ENCODE data around the gene TEP1.
A peak's percentile ranks its signal among the peaks of the same experiment; 100 is the strongest.
"Not testable (repeated sequence)": the region's sequence is repeated elsewhere in the genome, so short reads cannot be mapped to it uniquely, and the experiment has no call there.

TEP1 gene

DNA sequence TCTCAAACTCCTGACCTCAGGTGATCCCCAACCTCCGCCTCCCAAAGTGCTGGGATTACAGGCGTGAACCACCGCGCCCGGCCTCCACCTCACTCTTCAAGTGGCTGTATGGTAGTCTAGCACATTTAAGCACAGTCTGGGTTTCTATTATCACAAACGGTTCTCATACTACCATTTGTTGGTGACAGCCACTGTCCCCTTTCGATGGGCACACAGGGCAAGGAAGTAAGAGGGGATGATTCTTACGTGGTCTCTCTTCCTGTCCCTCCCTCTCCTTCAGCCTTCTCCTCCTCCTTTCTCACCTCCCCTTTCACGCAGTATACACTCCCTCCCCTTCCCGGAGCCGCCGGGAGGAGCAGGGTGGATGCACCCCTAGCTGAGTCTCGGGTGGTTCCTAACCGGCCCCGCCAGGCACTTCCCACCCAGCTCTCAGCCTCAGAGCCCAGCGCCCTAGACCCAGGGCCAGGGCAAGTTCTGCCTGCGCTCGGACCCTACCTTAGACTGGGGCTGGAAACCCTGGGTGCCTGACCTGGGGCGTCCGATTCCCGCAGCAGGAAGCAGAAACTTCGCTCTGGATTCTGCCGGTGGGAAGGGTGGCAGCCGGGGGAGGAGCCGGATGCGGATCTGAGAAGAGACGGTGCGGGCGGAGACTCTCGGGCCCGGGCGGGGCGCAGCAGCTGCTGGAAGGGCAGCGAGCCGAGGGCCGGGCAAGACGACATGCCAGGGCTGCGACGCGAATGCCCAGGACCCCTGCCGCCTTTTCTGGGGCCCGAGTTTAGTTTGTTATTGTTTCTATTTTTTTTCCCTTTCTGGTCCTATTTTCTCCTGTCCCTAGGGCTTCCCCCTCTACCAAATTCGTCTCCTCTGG, at the start of gene TEP1:
TEP1 (minus strand) TSS at position 626 of the 868 bp plus-strand sequence. CDS start 5,062 bp downstream, outside the sequence.
- peak; percentile 85 for DNase-seq

DNA sequence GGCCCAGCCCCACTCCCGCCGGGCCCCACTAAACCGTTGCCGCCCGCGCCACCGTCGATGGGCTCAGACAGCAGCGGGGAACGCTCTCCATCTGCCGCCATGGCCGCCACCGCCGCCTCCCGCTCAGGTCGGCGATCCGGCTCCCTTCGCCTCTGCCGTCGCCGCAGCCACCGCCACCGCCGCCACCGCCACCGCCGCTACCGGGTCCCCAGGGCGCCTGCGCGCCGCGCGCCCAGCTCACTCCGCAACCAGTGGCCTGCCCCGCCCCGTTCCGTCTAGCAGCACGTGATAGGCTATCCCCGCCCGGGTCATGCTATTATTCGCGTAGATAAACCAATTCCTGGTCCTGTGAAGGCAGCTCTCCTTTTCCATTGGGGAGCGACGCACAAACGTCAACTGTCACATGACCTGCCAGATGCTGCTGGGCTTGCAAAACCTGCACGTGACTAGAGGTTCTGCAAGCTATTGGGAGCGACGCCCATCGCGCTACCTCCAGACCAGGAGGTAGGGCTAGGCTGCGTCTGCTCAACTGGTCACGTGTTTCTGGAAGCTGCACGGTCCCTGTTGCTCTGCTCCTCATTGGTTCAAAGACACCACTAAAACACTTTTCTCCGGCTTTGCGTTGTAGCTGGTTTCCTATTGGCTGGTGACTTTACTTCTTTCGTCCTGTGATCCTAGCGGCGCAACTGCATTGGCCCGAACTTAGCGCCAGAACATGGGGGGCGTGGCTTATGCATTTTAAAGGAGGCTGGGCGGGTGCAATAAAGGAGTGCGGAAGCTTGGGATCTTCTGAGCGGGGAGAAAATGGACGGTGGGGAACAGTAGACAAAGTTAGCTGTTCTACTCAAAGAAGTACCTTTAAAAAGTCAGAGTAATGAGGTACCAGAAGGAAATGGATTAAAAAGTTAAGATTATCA, 48.2 kb upstream of the TEP1 start, which contains the start of gene PIP4P1:
PIP4P1 (minus strand) TSS at position 210 of the 917 bp plus-strand sequence; CDS start at position 101, 109 bp downstream.
- DNase-seq = peak; percentile 97

DNA sequence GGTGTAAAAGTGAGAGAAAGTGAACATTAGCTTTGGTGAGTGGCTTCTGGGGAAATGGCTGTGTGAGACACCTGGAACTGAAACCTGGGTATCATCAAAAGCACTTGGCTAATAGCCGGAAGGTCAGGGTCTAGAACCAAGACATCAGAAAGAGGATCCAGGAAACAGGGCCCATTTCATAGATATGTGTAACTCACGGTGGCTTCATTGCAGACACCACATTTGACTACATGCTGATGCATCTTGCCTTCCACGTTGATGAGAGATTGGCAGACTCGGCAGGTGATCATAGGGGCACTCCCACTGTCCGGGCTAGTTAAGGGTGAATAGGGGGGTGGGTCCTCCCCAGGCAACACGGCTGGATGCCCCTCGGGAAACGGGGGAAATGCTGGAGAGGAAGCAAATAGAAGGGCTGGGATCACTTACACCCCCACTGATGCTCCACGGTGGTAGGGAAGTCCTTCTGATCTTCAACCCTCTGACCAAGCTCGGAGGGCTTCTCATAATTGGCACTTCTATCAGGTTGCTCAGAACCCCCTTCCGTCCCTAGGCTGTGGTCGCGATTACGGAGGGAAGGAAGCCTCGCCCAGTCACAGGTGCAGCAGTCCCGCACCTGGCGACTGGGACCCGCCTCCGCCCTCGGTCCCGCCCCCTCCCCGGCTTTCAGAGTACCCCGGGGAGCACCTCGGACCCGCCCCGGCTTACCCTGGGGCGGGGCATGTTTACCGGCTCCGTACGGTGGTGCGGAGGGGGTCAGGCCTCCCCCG, 47.3 kb upstream of the TEP1 start:
- DNase-seq = peak; percentile 33

DNA sequence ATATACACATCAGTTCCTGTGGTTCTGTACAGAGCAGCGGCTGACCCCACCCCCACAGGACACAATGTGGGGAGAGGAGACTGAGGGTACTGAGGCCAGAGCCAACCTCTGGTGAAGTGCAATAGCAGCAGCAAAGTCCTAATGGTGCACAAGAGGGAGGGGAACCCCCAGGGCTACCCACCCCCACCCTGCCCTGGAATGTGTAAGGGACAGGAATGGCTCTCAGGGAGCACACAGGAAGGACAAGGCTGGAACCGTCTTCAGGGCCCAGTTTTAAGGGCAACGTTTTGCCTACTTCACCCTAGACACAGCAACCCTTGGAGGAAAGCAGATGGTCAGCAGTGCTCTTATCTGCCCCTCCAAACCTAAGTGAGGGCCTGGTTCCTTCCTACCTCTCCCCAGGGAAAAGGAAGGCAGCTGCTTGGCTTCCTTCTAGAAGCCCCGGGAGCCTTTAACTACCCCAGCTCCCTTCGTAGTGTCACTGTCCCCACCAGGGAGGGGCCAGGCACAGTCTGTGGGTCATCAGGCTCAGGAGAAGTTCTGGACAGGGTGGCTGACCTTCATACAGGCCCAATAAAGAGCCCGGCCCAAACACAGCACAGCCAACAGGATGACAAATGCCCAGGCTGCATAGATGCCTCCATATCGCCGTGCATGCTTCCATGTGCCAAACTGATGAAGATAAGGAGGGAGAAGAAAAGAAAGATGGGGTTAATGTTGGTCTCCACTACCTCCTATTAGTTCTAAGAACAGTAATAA, 44.9 kb upstream of the TEP1 start:
- no peak for DNase-seq

DNA sequence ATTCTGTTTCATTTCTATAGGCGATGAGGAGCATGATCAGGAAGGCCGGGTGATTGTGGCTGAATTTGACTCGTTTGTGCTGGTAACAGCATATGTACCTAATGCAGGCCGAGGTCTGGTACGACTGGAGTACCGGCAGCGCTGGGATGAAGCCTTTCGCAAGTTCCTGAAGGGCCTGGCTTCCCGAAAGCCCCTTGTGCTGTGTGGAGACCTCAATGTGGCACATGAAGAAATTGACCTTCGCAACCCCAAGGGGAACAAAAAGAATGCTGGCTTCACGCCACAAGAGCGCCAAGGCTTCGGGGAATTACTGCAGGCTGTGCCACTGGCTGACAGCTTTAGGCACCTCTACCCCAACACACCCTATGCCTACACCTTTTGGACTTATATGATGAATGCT, 43.7 kb upstream of the TEP1 start:
- no peak for DNase-seq

DNA sequence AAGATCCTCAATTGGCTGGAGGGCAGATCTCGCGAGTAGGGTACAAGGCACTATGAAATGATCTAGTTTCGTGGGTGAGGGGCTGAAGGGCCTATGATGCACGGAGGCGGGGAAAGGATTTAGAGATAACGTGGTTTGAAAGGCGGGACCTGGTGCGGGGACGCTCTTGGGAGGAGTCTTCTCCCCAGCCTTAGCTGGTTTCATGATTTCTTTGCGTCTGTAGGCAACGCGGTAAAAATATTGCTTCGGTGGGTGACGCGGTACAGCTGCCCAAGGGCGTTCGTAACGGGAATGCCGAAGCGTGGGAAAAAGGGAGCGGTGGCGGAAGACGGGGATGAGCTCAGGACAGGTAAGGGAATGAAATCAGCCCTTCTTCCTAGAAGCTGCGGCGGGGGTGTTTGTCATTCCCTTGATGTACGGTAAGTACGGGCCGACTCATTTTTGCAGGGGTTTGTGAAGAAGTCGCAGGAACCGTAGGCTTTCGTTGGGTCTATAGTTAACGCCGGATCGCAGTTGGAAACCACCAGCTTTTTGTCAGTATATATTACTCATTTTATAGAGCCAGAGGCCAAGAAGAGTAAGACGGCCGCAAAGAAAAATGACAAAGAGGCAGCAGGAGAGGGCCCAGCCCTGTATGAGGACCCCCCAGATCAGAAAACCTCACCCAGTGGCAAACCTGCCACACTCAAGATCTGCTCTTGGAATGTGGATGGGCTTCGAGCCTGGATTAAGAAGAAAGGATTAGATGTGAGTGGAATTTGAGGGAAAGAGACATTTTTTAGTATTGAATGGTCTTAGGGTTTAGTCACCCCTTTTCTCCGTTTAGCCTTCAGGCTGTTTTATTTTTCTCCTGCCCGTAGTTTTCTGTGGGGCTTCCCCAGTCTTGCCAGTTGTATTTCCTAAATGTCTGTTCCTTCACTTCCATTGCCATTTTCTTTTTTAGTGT, 42.3 kb upstream of the TEP1 start:
- no peak for DNase-seq

DNA sequence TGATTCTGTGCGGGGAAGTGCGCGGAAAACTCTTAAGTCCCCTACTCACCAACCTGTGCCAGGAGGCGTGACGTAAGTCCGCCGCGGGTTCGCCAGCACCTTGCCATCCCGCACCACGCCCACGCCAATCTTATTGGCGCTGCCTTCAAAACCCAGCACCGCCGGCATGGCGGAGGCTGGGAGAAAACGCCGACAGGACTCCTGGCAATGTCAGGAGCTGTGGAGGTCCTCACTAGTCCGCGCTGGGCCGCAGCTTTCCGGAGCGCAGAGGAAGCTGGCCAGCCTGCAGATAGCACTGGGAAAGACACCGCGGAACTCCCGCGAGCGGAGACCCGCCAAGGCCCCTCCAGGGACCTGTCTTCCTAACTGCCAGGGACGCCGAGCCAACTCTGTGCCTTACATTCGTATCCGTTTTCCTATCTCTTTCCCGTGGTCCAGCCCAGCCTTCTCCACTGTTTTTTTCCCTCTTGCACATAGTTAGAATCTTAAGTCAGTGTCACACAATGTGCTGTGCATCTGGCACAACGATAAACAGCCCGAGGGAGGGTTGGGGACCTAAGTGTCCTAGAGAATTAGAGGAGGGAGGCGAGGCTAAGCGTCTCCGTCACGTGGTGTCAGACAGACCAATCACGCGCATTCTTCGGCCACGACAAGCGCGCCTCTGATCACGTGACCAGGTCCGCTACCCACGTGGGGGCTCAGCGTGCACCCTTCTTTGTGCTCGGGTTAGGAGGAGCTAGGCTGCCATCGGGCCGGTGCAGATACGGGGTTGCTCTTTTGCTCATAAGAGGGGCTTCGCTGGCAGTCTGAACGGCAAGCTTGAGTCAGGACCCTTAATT, 41.4 kb upstream of the TEP1 start, which contains the start of the genes APEX1 and OSGEP:
APEX1 (plus strand) TSS at position 711 of the 839 bp plus-strand sequence. CDS start 420 bp downstream, outside the sequence.
OSGEP (minus strand) TSS at position 297 of the 839 bp plus-strand sequence; CDS start at position 168, 129 bp downstream.
- DNase-seq = peak; percentile 96

DNA sequence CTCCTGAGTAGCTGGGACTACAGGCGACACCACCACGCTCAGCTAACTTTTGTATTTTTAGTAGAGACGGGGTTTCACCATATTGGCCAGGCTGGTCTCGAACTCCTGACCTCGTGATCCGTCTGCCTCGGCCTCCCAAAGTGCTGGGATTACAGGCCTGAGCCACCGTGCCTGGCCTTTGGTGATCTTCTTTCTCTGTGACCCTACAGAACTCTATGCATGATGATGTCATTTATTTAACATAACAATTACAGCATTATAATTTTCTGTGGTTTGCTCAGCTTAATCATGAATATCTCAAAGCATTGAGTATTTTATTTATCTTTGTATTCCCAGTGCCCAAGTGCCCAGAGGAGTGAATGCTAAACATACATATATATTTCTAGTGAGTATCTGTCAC, 39.5 kb upstream of the TEP1 start:
- DNase-seq = not testable (repeated sequence)

DNA sequence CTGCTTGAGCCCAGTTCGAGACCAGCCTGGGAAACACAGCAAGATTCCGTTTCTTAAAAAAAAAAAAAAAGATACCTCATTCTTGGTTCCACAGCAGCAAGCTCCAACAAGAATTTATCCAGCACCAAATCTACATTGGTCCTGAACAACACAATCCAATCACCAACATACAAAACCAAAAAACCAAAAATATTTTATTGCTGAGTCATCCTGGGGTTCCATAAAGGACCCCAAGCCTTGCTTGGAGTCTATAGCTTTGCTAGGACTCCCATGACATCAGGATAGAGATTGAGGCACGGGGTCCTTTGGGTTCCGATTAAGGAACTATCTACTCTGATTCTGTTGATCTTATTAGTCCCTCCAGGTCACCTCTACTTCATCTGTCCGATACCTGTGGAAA, 33.6 kb upstream of the TEP1 start:
- no peak for DNase-seq

DNA sequence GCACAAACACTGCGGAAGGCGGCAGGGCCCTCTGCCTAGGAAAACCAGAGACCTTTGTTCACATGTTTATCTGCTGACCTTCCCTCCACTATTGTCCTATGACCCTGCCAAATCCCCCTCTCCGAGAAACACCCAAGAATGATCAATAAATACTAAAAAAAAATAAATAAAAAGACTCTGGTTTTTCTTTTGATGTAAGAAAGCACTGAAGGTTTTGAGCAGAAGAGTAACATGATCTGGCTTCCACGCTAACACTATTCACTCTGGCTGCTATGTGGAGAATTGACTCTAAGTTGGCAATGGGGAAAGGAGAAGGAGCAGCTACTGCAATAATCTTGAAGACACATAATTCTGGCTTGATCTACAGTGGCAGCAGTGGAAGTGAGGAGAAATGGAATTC, 30.3 kb upstream of the TEP1 start:
- DNase-seq = not testable (repeated sequence)

DNA sequence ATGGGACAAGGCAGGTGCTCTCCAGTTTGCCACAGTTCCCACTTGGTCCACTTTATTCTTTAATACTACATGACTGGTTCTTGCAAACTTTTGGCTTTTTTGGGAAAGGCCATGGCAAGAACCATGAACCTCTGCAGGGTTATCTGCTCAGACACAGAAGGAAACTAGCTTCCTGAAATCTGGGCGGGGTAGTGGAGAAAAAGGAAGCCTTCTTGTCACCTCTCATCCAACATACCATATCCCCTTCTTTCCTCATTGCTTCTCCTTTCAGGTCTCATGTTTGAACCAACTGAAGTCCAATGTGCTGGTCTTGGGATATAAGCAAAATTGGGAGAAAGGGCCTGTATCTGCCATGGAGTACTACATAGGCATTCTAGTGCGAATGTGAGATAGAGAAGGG, 28.2 kb upstream of the TEP1 start:
- DNase-seq = no peak

DNA sequence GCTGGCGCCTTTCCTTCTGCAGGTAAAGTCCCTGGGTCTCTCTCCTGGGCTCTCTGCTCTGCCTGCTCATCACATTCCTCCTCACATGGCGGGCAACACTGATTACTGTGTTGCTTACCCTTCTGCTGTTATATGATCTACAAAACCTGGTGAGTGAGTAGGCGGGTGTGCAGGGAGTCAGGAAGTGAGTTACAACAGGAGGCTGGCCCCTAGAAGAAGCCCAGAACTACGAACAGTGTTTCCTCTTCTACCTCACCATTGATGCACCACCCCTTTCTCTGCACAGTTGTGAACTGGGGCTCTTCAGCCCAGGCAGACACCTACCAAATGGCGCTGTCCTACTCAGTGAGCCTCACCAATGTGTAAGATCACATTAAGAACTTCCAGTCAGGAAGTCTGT, 27.6 kb upstream of the TEP1 start:
- DNase-seq = no peak

DNA sequence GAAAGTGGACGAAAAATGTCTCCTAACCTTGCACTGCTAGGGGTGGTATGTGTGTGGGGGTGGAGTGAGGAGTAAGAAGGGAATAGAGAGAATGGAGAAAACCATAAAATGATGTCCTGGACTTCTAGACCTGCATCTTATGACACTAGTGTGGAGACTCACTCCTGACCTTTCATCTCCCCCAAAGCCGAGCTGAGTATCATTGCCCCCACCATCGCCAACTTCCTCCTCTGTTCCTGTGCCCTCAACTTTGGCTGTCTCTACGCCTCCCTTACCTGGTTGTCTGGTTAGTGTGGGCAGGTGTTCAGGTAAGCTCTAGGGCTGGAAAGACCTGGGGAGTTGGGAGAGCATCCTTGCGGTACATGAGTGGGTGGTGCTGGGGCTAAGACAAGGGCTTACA, 27.2 kb upstream of the TEP1 start:
- DNase-seq = no peak

DNA sequence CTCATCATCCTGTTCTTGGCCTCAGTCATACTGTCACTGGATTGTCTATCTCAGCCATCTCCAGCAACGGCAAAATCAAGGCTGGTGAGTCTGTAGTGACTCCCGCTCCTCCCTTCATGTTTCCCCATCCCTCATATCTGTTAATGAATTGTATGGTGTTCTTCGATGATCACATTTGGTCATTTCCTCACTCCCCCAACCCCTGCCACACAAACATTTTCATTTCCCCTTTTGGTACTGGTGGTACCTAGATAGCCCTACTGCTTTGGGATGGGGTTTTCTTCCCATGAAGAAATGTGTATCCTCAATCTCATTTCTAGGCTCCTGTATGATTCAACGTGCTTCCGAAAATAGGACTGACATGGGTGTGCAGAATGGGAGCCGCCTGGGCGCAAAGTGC, 25.4 kb upstream of the TEP1 start:
- no peak for DNase-seq

DNA sequence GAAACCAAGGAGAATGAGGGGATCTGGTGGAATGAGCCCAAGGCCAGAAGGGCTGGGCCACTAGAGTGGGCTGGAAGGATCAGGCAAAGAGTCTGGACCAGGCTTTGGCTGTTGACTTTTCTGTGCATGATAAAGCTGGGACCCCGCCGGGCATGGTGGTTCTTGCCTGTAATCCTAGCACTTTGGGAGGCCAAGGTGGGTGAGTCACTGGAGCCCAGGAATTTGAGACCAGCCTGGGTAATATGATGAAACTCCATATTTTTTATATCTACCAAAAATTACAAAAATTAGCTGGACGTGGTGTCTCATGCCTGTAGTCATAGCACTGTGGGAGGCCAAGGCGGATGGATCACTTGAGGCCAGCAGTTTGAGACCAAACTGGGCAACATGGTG, 23.1 kb upstream of the TEP1 start:
- DNase-seq = no peak

DNA sequence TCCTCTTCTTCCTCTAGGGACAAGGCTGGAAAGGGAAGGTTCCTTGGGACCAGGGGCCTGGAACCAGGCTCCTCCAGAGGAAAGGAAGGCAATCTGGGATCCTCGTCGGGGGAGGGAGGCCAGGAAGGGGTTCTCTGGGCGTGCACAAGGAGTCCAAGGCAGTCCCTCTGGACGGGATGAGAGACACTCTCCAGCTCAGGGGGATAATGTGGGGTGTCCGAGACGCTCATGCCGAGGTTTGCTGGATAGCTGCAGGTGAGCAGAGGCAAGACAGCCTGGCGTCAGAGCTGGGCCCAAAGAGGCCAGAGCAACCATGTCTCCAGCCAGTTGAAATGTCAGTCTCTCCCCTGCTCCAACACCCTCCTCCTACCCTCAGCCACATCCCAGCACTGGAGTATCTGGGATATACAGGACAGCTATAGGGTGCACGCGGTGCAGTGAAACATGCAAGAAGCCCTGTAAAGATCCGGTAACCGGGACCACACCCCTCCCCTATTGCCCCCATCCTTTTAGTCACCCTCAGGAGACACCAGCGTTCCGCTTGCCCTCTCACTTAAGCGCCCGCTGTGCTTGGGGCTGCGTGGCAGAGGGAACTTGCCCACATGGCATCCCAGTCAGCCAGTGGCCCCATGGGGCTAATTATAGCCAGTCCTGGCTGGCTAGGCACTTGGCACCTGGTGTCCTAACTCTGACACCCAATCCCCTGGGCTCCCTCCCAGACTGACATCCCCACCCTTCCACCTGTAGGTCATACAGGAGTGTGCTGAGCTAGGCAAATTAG, 22.5 kb upstream of the TEP1 start, which contains the start of gene KLHL33:
KLHL33 (minus strand) TSS at position 585 of the 781 bp plus-strand sequence; CDS start at position 230, 355 bp downstream.
- no peak for DNase-seq

DNA sequence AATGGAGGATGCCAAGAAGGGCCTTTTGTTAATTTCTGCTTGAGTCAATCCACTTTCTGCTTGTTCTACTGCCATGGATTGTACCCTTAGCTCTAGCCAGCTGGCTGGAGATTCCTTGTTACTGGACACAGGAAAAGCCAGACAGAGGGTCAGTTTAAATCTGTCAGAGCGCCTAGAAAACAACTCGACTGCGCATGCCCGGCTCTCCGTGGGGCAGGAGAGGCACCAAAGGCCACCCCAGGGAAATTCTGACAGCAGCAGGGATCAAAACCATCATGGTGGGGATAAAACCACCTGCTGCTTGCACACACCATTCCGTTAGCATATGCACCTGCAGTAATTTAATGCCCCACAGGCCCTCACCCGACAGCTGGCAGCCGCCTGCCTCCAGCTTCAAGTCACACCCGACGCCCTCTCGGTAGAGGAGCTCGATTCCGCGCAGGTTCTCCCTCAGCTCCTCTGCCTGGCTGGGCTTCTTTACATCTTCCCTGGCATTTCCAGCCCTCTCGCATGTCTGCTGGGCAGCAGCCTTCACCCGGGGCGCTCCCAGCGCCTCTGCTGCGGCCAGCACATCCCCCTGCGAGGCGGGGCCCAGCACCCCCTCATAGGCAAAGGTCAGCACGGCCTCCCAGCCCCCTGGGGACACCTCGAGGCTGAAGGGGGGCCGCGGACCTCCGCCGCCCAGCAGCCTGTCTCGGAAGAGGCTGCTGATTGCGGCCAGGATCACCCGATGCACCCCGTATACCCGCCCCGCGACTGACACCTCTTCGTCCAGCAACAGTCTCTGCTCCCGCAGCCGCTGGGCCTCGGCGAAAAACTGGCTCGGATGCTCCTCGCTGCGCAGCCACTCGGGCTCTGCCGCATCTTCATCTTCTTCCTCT, 21.6 kb upstream of the TEP1 start:
- no peak for DNase-seq

All from activated CD4-positive, CD25-positive, alpha-beta regulatory T cell treated with anti-CD3 and anti-CD28 coated beads, Interleukin-2, amount 50 U/mL, for 72 hours (primary cell).